Measurements from ENCODE around the gene PRR12.

- TF ChIP-seq CTCF (IDR thresholded peaks at IDR 0.05) (peak in 1 of 5 experiments; percentile 28), EP300 (IDR thresholded peaks at IDR 0.05) (peak; percentile 94 to 98), POLR2A (IDR thresholded peaks at IDR 0.05) (peak; percentile 68 to 88)
Observed at GRCh38 chr19:49640113-49640898, 49.3 kb downstream of the PRR12 start, which contains the start of gene RRAS.

All from tibial nerve (tissue), 4 donors.